H9 (cell line): ENCODE results near the gene UBL4A. TPM values are rescaled to one million over a fixed set of nuclear protein-coding genes. Genes with fewer than 3 reads are reported as not detected.

ENCODE experiments used
- DNase-seq: peaks from one replicate; pipeline ENCODE4 v3.0.0-alpha.2; 2017
- H2AFZ ChIP-seq: one replicate; pipeline ENCODE4 v1.6.1; 2013; ENCODE audit warnings: mild to moderate bottlenecking, low read length, control low read depth, moderate library complexity
- H2AK5ac ChIP-seq: 2 replicates; pipeline ENCODE4 v1.6.1; 2013; ENCODE audit warnings: low read length, control low read depth, mixed read lengths; ENCODE audit not compliant: insufficient read length
- H2BK120ac ChIP-seq: one replicate; pipeline ENCODE4 v1.6.1; 2013; ENCODE audit warnings: low read depth, mild to moderate bottlenecking, low read length, control low read depth, inconsistent platforms; ENCODE audit not compliant: poor library complexity, severe bottlenecking
- H2BK12ac ChIP-seq: 2 replicates; pipeline ENCODE4 v1.6.1; 2013; ENCODE audit warnings: low read length, control low read depth, mixed read lengths, low read depth; ENCODE audit not compliant: insufficient read length
- H2BK15ac ChIP-seq: 2 replicates; pipeline ENCODE4 v1.6.1; 2013; ENCODE audit warnings: low read depth, low read length, control low read depth
- H2BK20ac ChIP-seq: one replicate; pipeline ENCODE4 v1.6.1; 2013; ENCODE audit warnings: low read depth, mild to moderate bottlenecking, low read length, control low read depth, inconsistent platforms; ENCODE audit not compliant: poor library complexity, severe bottlenecking
- H2BK5ac ChIP-seq: 2 replicates; pipeline ENCODE4 v1.6.1; 2013; ENCODE audit warnings: low read length, control low read depth, mixed read lengths; ENCODE audit not compliant: insufficient read length
- H3K14ac ChIP-seq: 2 replicates; pipeline ENCODE4 v1.6.1; 2013; ENCODE audit warnings: low read length, control low read depth; ENCODE audit not compliant: insufficient read depth
- H3K18ac ChIP-seq: 2 replicates; pipeline ENCODE4 v1.6.1; 2013; ENCODE audit warnings: low read depth, mild to moderate bottlenecking, mixed read lengths, low read length, control low read depth; ENCODE audit not compliant: insufficient read length
- H3K23ac ChIP-seq: 2 replicates; pipeline ENCODE4 v1.6.1; 2013; ENCODE audit warnings: low read length, control low read depth, mixed read lengths, low read depth; ENCODE audit not compliant: insufficient read length
- H3K23me2 ChIP-seq: 2 replicates; pipeline ENCODE4 v1.6.1; 2013; ENCODE audit warnings: low read depth, mild to moderate bottlenecking, mixed read lengths, low read length, control low read depth; ENCODE audit not compliant: insufficient read length, poor library complexity, severe bottlenecking
- H3K27ac ChIP-seq: 2 replicates; pipeline ENCODE4 v1.5.1; 2013; ENCODE audit warnings: low read length, control low read depth, mixed read lengths, low read depth; ENCODE audit not compliant: insufficient read length
- H3K27me3 ChIP-seq: 2 replicates; pipeline ENCODE4 v1.6.1; 2013; ENCODE audit warnings: low read length, control low read depth, inconsistent platforms; ENCODE audit not compliant: insufficient read depth
- H3K4ac ChIP-seq: 2 replicates; pipeline ENCODE4 v1.6.1; 2013; ENCODE audit warnings: low read depth, mild to moderate bottlenecking, control low read depth, inconsistent platforms, low read length, moderate library complexity
- H3K4me1 ChIP-seq: 2 replicates; pipeline ENCODE4 v1.6.1; 2013; ENCODE audit warnings: low read length, control low read depth, inconsistent platforms; ENCODE audit not compliant: insufficient read depth
- H3K4me2 ChIP-seq: 2 replicates; pipeline ENCODE4 v1.6.1; 2013; ENCODE audit warnings: low read length, control low read depth, mixed read lengths; ENCODE audit not compliant: insufficient read length, insufficient read depth
- H3K56ac ChIP-seq: 2 replicates; pipeline ENCODE4 v1.6.1; 2013; ENCODE audit warnings: low read depth, mild to moderate bottlenecking, mixed read lengths, low read length, control low read depth; ENCODE audit not compliant: insufficient read length
- H3K79me1 ChIP-seq: 2 replicates; pipeline ENCODE4 v1.6.1; 2013; ENCODE audit warnings: low read depth, mild to moderate bottlenecking, moderate library complexity, low read length, control low read depth, inconsistent platforms; ENCODE audit not compliant: insufficient read depth, poor library complexity, severe bottlenecking
- H3K79me2 ChIP-seq: 2 replicates; pipeline ENCODE4 v1.6.1; 2013; ENCODE audit warnings: low read length, control low read depth, inconsistent platforms; ENCODE audit not compliant: insufficient read depth
- H3K9ac ChIP-seq: 2 replicates; pipeline ENCODE4 v1.6.1; 2013; ENCODE audit warnings: low read length, control low read depth, mixed read lengths; ENCODE audit not compliant: insufficient read length; ENCODE audit errors: extremely low read depth
- H3K9me3 ChIP-seq: one replicate; pipeline ENCODE4 v1.6.1; 2013; ENCODE audit warnings: low read depth, low read length, inconsistent platforms; ENCODE audit not compliant: control insufficient read depth
- H3T11ph ChIP-seq: one replicate; pipeline ENCODE4 v1.6.1; 2013; ENCODE audit warnings: mild to moderate bottlenecking, low read length, control low read depth, inconsistent platforms
- H4K20me1 ChIP-seq: one replicate; pipeline ENCODE4 v1.6.1; 2013; ENCODE audit not compliant: control insufficient read depth, insufficient read length, insufficient read depth
- H4K5ac ChIP-seq: 2 replicates; pipeline ENCODE4 v1.6.1; 2013; ENCODE audit warnings: low read depth, mild to moderate bottlenecking, mixed read lengths, low read length, control low read depth; ENCODE audit not compliant: insufficient read length
- H4K8ac ChIP-seq: replicated peaks from 2 replicates; pipeline ENCODE4 v1.6.1; 2013; ENCODE audit warnings: low read length, control low read depth, mixed read lengths, low read depth; ENCODE audit not compliant: insufficient read length
- H4K91ac ChIP-seq: 2 replicates; pipeline ENCODE4 v1.6.1; 2013; ENCODE audit warnings: low read depth, mild to moderate bottlenecking, moderate library complexity, mixed read lengths, low read length, control low read depth; ENCODE audit not compliant: insufficient read length
- H3K27ac Mint-ChIP-seq, 3 experiments: 2 replicates in 2 of 3; 3 replicates in 1 of 3; pipeline ENCODE4 v1.8.0; 2020 to 2021; ENCODE audit warnings: mixed read lengths in 3 of 3, mild to moderate bottlenecking in 1 of 3, moderate library complexity in 1 of 3
- H3K27me3 Mint-ChIP-seq: 2 replicates; pipeline ENCODE4 v1.8.0; 2021; ENCODE audit warnings: low read depth, mild to moderate bottlenecking, moderate library complexity, mixed read lengths
- H3K36me3 Mint-ChIP-seq, 3 experiments: 2 replicates in 2 of 3; 3 replicates in 1 of 3; pipeline ENCODE4 v1.8.0; 2020 to 2021; ENCODE audit warnings: low read depth in 3 of 3, mixed read lengths in 3 of 3; ENCODE audit not compliant: insufficient read depth in 1 of 3
- H3K4me1 Mint-ChIP-seq, 2 experiments: 2 replicates each; pipeline ENCODE4 v1.8.0; 2020; ENCODE audit warnings: mixed read lengths in 2 of 2
- H3K4me3 Mint-ChIP-seq, 2 experiments: 2 replicates in 1 of 2; 3 replicates in 1 of 2; pipeline ENCODE4 v1.8.0; 2020 to 2021; ENCODE audit warnings: mild to moderate bottlenecking in 2 of 2, mixed read lengths in 2 of 2, moderate library complexity in 1 of 2
- H3K9me3 Mint-ChIP-seq, 2 experiments: 2 replicates in 1 of 2; 3 replicates in 1 of 2; pipeline ENCODE4 v1.8.0; 2020; ENCODE audit warnings: mild to moderate bottlenecking in 2 of 2, mixed read lengths in 2 of 2, moderate library complexity in 1 of 2
- WGBS: extraction: QIAGEN DNeasy Blood & Tissue Kit; methylation state at CpG from one replicate; pipeline ENCODE4 v1.1.7; 2013; ENCODE audit warnings: missing lambda C conversion rate, low lambda C conversion rate, mixed read lengths; ENCODE audit not compliant: insufficient read length; ENCODE audit errors: extremely low coverage; 5-methylcytosine and 5-hydroxymethylcytosine counted together
- total RNA-seq: library from RNA; stranded (reverse); gene quantifications from 2 replicates; pipeline ENCODE4 v1.2.1, GENCODE V29; 2021
- TF ChIP-seq, protein P1 (sequence below): fragments of 200-600 bp; sonication (generic); conservative IDR thresholded peaks from 3 replicates; pipeline ENCODE4 v1.8.0; 2021; ENCODE audit warnings: antibody characterized with exemption, mild to moderate bottlenecking

UBL4A gene
- total RNA-seq, 1 experiment from 2014 or later, result 30.9 TPM

DNA sequence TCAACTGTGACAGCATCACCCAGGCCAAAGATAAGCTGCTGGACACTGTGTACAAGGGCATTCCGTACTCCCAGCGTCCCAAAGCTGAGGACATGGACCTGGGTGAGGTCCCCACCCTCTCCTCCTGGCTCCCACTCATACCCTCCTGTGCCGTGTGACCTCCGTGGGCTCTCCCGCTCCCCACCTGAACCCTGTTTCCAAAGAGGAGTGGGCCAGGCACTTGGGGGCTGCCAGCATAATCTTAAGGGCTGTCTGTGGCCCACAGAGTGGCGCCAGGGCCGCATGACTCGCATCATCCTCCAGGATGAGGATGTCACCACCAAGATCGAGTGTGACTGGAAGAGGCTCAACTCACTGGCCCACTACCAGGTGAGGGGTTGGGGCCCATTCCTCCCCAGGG, 17.3 kb downstream of the UBL4A start:
- Histone ChIP-seq H4K91ac (no peak overlapping the region), H3K23ac (no peak overlapping the region), H3K18ac (no peak overlapping the region), H3K56ac (no peak overlapping the region), H3K14ac (no peak overlapping the region), H3K4ac (no peak overlapping the region), H3T11ph (no peak overlapping the region), H2BK12ac (no peak overlapping the region), H2BK120ac (no peak overlapping the region), H4K5ac (no peak overlapping the region), H3K9ac (no peak overlapping the region), H3K23me2 (no peaks in the 10 kb centered on the region), H3K79me1 (no peaks in the 10 kb centered on the region), H3K27ac (no peak overlapping the region), H2AFZ (no peak overlapping the region), H3K79me2 (no peaks in the 10 kb centered on the region), H2AK5ac (no peak overlapping the region), H3K27me3 (no peaks in the 10 kb centered on the region), H3K4me2 (no peak overlapping the region), H4K8ac (no peak overlapping the region), H2BK20ac (no peak overlapping the region), H4K20me1 (no peaks in the 10 kb centered on the region), H3K9me3 (peaks cover 27% of the 10 kb centered on the region), H2BK5ac (no peak overlapping the region), H2BK15ac (no peak overlapping the region), H3K4me1 (no peaks in the 10 kb centered on the region)
- Mint-ChIP-seq H3K9me3 (peaks cover 55 to 86% of the 10 kb centered on the region in 2 experiments), H3K4me1 (no peaks in the 10 kb centered on the region), H3K27me3 (no peaks in the 10 kb centered on the region; the same call in 1 of the 2 replicates), H3K36me3 (peaks cover 15 to 62% (median 56%) of the 10 kb centered on the region in 3 experiments), H3K27ac (no peak overlapping the region), H3K4me3 (no peak overlapping the region)
- TF ChIP-seq, protein P1, sequence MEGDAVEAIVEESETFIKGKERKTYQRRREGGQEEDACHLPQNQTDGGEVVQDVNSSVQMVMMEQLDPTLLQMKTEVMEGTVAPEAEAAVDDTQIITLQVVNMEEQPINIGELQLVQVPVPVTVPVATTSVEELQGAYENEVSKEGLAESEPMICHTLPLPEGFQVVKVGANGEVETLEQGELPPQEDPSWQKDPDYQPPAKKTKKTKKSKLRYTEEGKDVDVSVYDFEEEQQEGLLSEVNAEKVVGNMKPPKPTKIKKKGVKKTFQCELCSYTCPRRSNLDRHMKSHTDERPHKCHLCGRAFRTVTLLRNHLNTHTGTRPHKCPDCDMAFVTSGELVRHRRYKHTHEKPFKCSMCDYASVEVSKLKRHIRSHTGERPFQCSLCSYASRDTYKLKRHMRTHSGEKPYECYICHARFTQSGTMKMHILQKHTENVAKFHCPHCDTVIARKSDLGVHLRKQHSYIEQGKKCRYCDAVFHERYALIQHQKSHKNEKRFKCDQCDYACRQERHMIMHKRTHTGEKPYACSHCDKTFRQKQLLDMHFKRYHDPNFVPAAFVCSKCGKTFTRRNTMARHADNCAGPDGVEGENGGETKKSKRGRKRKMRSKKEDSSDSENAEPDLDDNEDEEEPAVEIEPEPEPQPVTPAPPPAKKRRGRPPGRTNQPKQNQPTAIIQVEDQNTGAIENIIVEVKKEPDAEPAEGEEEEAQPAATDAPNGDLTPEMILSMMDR, result no peak
- no peak for DNase-seq
- WGBS, result no CpG with 5 or more reads among the region's 9 CpGs
